GM13977 (cell line): Measurements from ENCODE around the gene MRE11.
A peak's percentile ranks its signal among the peaks of the same experiment; 100 is the strongest.

Source experiments
- DNase-seq: peaks from one replicate; pipeline ENCODE4 v3.0.0; 2012; ENCODE audit warnings: low spot score
- CTCF ChIP-seq: IDR thresholded peaks from 2 replicates; pipeline ENCODE4 v1.5.1; 2012; ENCODE audit warnings: mild to moderate bottlenecking, control low read depth; ENCODE audit not compliant: insufficient read depth; ENCODE audit errors: extremely low read depth, missing control alignments
- in situ Hi-C: fragments of 300-500 bp; cut with MboI; formaldehyde crosslinking; loops from one replicate; pipeline ENCODE4 v1.12.0; 2022; ENCODE audit warnings: low sequenced_read_pairs, low pct_unique_long_range_greater_than_20kb, mixed read lengths, inconsistent platforms; ENCODE audit not compliant: unreplicated experiment

Gene MRE11

DNA sequence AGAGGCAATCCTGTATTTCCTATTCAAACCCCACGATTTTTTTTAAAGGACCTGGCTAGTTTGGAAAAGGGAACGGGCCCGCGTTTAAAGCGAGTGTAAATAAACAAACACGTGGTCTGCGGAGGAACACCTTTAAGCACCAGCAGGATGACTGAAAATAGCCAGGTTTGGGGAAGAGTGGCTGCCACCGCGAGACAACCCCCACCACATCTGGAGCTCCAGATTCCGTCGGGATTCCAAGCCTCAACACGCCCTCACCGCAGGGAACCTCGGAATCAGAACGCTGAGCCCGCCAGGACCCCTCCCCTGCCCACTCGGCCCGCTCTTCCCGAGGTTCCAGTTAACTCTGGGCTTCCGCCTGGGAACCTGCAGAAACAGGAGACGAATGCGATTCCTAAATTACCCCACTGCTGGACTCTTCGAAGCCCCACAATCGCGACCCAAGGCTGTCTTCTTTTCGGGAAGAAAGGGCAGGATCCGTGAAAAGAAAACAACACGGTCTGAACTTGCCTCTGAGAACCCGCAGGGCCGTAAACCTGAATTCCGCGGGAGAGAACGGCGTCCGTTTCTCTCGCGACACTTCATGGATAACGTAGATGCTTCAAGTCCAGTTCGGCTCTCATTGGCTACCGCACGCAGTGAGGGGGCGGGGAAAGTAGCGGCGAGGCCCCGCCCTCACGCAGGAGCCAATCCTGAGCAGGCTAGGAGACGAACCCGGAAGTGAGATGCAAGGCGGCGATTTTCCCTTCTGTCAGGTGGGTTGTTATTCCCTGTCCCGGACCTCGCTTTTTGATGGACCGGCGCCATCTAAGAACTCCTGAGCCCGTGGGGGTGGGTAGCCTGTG lies at the start of gene MRE11, which contains the start of gene ANKRD49:
TSS of gene MRE11 (minus strand) at position 564 of the 845 bp plus-strand sequence. CDS start 1,043 bp downstream, outside the sequence.
TSS of gene ANKRD49 (plus strand) at position 704 of the 845 bp plus-strand sequence. CDS start 2,710 bp downstream, outside the sequence.
- no peak for TF ChIP-seq CTCF
- DNase-seq = peak; percentile 87
- in situ Hi-C loops = no loop called here

DNA sequence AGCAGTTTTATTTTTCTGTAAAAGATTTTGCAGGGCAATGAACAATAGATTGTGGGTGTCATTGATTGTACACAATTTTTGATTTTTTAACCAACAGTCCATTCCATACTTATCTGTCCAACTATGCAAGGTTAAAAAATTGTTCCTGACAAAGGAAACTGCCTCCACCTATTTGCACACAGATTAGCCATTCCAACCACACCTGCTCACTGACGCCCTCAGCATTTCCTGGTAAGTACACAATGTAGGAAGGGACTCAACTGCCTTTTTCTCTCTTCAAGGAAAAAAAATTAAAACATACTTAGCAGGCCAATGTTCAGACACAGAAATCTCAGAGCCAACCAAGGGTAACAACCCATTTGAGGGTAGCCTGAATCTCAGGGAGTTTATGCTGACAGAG lies 45.8 kb upstream of the MRE11 start:
- no peak for TF ChIP-seq CTCF
- no peak for DNase-seq
- in situ Hi-C loops = no loop called here

GRCh38 chr11:94537031-94537600 lies 43.5 kb upstream of the MRE11 start:
- DNase-seq = no peak
- no peak for TF ChIP-seq CTCF

GRCh38 chr11:94536386-94536785 lies 42.7 kb upstream of the MRE11 start:
- in situ Hi-C loops = no loop called here
- DNase-seq = no peak

More at GRCh38 chr11:94537031-94537600, 43.5 kb upstream of the MRE11 start:
- in situ Hi-C loops = no loop called here

GRCh38 chr11:94533696-94534630 lies 40.3 kb upstream of the MRE11 start:
- TF ChIP-seq CTCF = no peak
- no peak for DNase-seq
- in situ Hi-C loops = no loop called here

More at GRCh38 chr11:94536386-94536785, 42.7 kb upstream of the MRE11 start:
- no peak for TF ChIP-seq CTCF

- DNase-seq = no peak
- in situ Hi-C loops = no loop called here
- no peak for TF ChIP-seq CTCF
These were observed 39.6 kb upstream of the MRE11 start for GRCh38 chr11:94533206-94533605.
